ENCODE measurements around the gene HSD17B13. TPM values are rescaled to one million over a fixed set of nuclear protein-coding genes. Genes with fewer than 3 reads are reported as not detected.

The HSD17B13 gene
- total RNA-seq, 4 donors from 2014 or later = 0.65 to 20.3 (median 4.1) TPM

DNA sequence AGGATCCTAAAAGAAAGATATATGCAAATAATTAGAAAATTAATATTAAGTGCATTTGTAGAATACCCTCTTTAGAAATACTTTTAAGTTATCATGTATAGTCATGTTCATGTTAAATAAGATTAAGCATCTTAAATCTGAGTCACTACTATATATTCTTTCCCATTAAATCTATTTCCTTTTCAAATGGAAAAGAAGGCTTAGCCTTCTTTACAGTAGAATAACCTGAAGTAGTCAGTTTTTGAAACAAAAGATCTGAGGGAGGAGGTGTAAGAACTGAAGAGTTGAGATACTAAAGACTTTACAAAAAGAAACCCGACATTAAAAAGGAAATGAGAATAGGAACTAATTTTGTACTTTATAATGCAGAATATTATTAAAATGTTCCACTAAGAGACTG, 14.7 kb upstream of the HSD17B13 start:
- DNase-seq (ENCODE audit: low spot score) (no peak), ATAC-seq (ENCODE audit: low FRiP score) (no peak)
- TF ChIP-seq, protein P1, sequence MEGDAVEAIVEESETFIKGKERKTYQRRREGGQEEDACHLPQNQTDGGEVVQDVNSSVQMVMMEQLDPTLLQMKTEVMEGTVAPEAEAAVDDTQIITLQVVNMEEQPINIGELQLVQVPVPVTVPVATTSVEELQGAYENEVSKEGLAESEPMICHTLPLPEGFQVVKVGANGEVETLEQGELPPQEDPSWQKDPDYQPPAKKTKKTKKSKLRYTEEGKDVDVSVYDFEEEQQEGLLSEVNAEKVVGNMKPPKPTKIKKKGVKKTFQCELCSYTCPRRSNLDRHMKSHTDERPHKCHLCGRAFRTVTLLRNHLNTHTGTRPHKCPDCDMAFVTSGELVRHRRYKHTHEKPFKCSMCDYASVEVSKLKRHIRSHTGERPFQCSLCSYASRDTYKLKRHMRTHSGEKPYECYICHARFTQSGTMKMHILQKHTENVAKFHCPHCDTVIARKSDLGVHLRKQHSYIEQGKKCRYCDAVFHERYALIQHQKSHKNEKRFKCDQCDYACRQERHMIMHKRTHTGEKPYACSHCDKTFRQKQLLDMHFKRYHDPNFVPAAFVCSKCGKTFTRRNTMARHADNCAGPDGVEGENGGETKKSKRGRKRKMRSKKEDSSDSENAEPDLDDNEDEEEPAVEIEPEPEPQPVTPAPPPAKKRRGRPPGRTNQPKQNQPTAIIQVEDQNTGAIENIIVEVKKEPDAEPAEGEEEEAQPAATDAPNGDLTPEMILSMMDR (IDR thresholded peaks at IDR 0.05) = no peak

- ATAC-seq (ENCODE audit: low FRiP score) (no peak), DNase-seq (ENCODE audit: low spot score) (no peak)
- TF ChIP-seq, protein P1 (IDR thresholded peaks at IDR 0.05) = no peak
Measured at GRCh38 chr4:87333267-87333666, 10.6 kb upstream of the HSD17B13 start.

DNA sequence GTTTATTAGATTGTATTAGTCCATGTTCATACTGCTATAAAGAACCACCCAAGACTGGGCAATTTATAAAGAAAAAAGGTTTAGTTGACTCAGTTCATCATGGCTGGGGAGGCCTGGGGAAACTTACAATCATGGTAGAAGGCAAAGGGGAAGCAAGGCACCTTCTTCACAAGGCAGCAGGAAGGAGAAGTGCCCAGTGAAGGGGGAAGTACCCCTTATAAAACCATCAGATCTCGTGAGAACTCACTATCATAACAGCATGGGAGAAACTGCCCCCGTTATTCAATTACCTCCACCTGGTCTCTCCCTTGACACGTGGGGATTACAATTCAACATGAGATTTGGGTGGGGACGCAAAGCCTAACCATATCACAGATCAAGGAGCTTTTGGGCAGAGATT, 8.1 kb upstream of the HSD17B13 start:
- ATAC-seq (ENCODE audit: low FRiP score) = no peak
- DNase-seq (ENCODE audit: low spot score) = no peak

GRCh38 chr4:87327136-87327535, 4.5 kb upstream of the HSD17B13 start:
- no peak for ATAC-seq (ENCODE audit: low FRiP score)
- DNase-seq (ENCODE audit: low spot score) = no peak
- TF ChIP-seq, protein P1 (IDR thresholded peaks at IDR 0.05) = no peak

More for the DNA sequence above, 8.1 kb upstream of the HSD17B13 start:
- TF ChIP-seq, protein P1 (IDR thresholded peaks at IDR 0.05) = no peak

DNA sequence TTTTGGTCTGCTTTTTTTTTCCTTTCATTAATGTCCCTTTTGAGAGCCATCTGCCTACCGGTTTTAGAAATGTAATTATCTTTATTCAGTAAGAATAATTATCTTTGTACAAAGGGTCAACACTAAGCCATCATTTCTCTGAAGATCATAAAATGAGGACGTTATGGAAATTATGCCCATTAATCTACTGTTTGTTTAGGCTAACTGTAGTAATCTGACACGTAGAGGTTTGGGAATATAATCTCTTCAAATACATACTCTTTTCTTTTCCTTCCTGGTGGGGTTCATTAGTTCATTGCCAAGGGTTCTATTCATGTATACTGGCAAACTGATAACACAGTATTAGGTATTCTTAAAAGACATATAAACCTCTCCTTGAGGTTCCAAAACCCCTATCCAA, 3.8 kb upstream of the HSD17B13 start:
- no peak for ATAC-seq (ENCODE audit: low FRiP score)
- DNase-seq (ENCODE audit: low spot score) = no peak
- TF ChIP-seq, protein P1 (IDR thresholded peaks at IDR 0.05) = no peak

GRCh38 chr4:87321888-87322287, 794 bp downstream of the HSD17B13 start:
- TF ChIP-seq, protein P1 (IDR thresholded peaks at IDR 0.05) = no peak
- DNase-seq (ENCODE audit: low spot score) (no peak), ATAC-seq (ENCODE audit: low FRiP score) (no peak)

- TF ChIP-seq, protein P1 (IDR thresholded peaks at IDR 0.05) = no peak
- ATAC-seq (ENCODE audit: low FRiP score) = peak; percentile 88
Measured at GRCh38 chr4:87317527-87317926, 5.2 kb downstream of the HSD17B13 start.

More at GRCh38 chr4:87317527-87317926, 5.2 kb downstream of the HSD17B13 start:
- DNase-seq (ENCODE audit: low spot score) = no peak
